GM13976 (cell line): ENCODE data around the gene GALNT11.
"Not testable (repeated sequence)": the region's sequence is repeated elsewhere in the genome, so short reads cannot be mapped to it uniquely, and the experiment has no call there.

Experiments used
- DNase-seq: peaks from one replicate; pipeline ENCODE4 v3.0.0; 2012; ENCODE audit warnings: low spot score
- CTCF ChIP-seq: IDR thresholded peaks from 2 replicates; pipeline ENCODE4 v1.5.1; 2012; ENCODE audit warnings: borderline replicate concordance, mild to moderate bottlenecking; ENCODE audit not compliant: insufficient read depth; ENCODE audit errors: extremely low read depth, missing control alignments, control extremely low read depth
- in situ Hi-C: fragments of 300-500 bp; cut with MboI; formaldehyde crosslinking; loops from one replicate; pipeline ENCODE4 v1.12.0; 2022; ENCODE audit warnings: low sequenced_read_pairs, mixed read lengths, inconsistent platforms; ENCODE audit not compliant: unreplicated experiment

Gene GALNT11

GRCh38 chr7:152013230-152013629, 12.2 kb upstream of the GALNT11 start:
- TF ChIP-seq CTCF = no peak
- DNase-seq = no peak
- in situ Hi-C loops = no loop called here

- TF ChIP-seq CTCF = no peak
- in situ Hi-C loops = no loop called here
These were observed 11.5 kb upstream of the GALNT11 start for GRCh38 chr7:152013974-152014373.

GRCh38 chr7:152014722-152015121, 10.8 kb upstream of the GALNT11 start:
- in situ Hi-C loops = no loop called here
- TF ChIP-seq CTCF = no peak

More at GRCh38 chr7:152013974-152014373, 11.5 kb upstream of the GALNT11 start:
- no peak for DNase-seq

GRCh38 chr7:152015600-152015999, 9.9 kb upstream of the GALNT11 start:
- in situ Hi-C loops = no loop called here
- no peak for DNase-seq
- no peak for TF ChIP-seq CTCF

More at GRCh38 chr7:152014722-152015121, 10.8 kb upstream of the GALNT11 start:
- DNase-seq = no peak

GRCh38 chr7:152016947-152017346, 8.5 kb upstream of the GALNT11 start:
- in situ Hi-C loops = no loop called here
- DNase-seq = no peak
- no peak for TF ChIP-seq CTCF

- in situ Hi-C loops, DNase-seq: not testable (repeated sequence)
These were observed 7.8 kb upstream of the GALNT11 start for GRCh38 chr7:152017683-152018082.

GRCh38 chr7:152021740-152022139, 3.7 kb upstream of the GALNT11 start:
- in situ Hi-C loops, DNase-seq: not testable (repeated sequence)

GRCh38 chr7:152025937-152026890, 740 bp downstream of the GALNT11 start:
- TF ChIP-seq CTCF = no peak
- in situ Hi-C loops = no loop called here
- DNase-seq = no peak

- DNase-seq, in situ Hi-C loops: not testable (repeated sequence)
These were observed 2.3 kb downstream of the GALNT11 start for GRCh38 chr7:152027491-152028365.

- in situ Hi-C loops, DNase-seq: not testable (repeated sequence)
These were observed 4.6 kb downstream of the GALNT11 start for GRCh38 chr7:152030059-152030458.

- in situ Hi-C loops, DNase-seq: not testable (repeated sequence)
These were observed 5.2 kb downstream of the GALNT11 start for GRCh38 chr7:152030639-152031038.
